Right atrium auricular region (tissue), 2 donors: ENCODE results near the gene PRKCH. TPM values are rescaled to one million over a fixed set of nuclear protein-coding genes. Genes with fewer than 3 reads are reported as not detected.

ENCODE experiments used
- DNase-seq: peaks from one replicate; pipeline ENCODE4 v3.0.0-alpha.2; 2019; ENCODE audit warnings: low spot score
- H3K27ac ChIP-seq, 2 donors: fragments of 200-600 bp; sonication (generic); 1 replicate in 1 of 2; 2 replicates in 1 of 2; pipeline ENCODE4 v1.5.1; 2016 to 2019
- H3K27me3 ChIP-seq, 2 donors: fragments of 200-600 bp; sonication (generic); one replicate each; pipeline versions ENCODE4 v1.5.1 to v1.6.0; 2017 to 2019
- H3K36me3 ChIP-seq: fragments of 200-600 bp; sonication (generic); one replicate; pipeline ENCODE4 v1.5.1; 2016
- H3K4me1 ChIP-seq, 2 donors: fragments of 200-600 bp; sonication (generic); one replicate each; pipeline versions ENCODE4 v1.5.1 to v1.6.0; 2017 to 2019
- H3K4me3 ChIP-seq, 2 donors: fragments of 200-600 bp; sonication (generic); 1 replicate in 1 of 2; 2 replicates in 1 of 2; pipeline ENCODE4 v1.5.1; 2017 to 2019; ENCODE audit warnings: mild to moderate bottlenecking in 1 of 2, moderate library complexity in 1 of 2
- H3K9me3 ChIP-seq, 2 donors: fragments of 200-600 bp; sonication (generic); one replicate each; pipeline ENCODE4 v1.5.1; 2019
- CTCF ChIP-seq, 2 donors: fragments of 200-600 bp; sonication (generic); IDR thresholded peaks; one replicate each; pipeline ENCODE4 v1.5.1; 2019; ENCODE audit warnings: antibody characterized with exemption in 2 of 2
- total RNA-seq, 2 donors: library from RNA; depleted of rRNA; stranded (reverse); fragments of >200 nt; gene quantifications; one replicate each; pipeline ENCODE4 v1.1.0, GENCODE V29; 2016

PRKCH gene
- total RNA-seq, 2 donors from 2014 or later, result 24.9 to 40.3 TPM

- H3K27ac ChIP-seq, result no peak overlapping the region
- no peak for TF ChIP-seq CTCF (IDR thresholded peaks at IDR 0.05)
- H3K36me3 ChIP-seq, result no peaks in the 10 kb centered on the region
- H3K4me1 ChIP-seq, result peaks cover 0 to 9% of the 10 kb centered on the region in 2 donors
- H3K27me3 ChIP-seq, result no peaks in the 10 kb centered on the region
- no peak overlapping the region for H3K4me3 ChIP-seq
- no peaks in the 10 kb centered on the region for H3K9me3 ChIP-seq
- DNase-seq, result no peak
These were observed 36.0 kb upstream of the PRKCH start for GRCh38 chr14:61285364-61285763.

GRCh38 chr14:61287196-61287595 is 34.2 kb upstream of the PRKCH start:
- no peaks in the 10 kb centered on the region for H3K4me1 ChIP-seq
- H3K4me3 ChIP-seq, result no peak overlapping the region
- no peak for DNase-seq
- no peaks in the 10 kb centered on the region for H3K36me3 ChIP-seq
- H3K9me3 ChIP-seq, result no peaks in the 10 kb centered on the region
- no peak for TF ChIP-seq CTCF (IDR thresholded peaks at IDR 0.05)
- H3K27ac ChIP-seq, result no peak overlapping the region
- H3K27me3 ChIP-seq, result no peaks in the 10 kb centered on the region

GRCh38 chr14:61288228-61288627 is 33.2 kb upstream of the PRKCH start:
- no peak for DNase-seq
- Histone ChIP-seq H3K27ac (no peak overlapping the region), H3K4me1 (no peaks in the 10 kb centered on the region), H3K36me3 (no peaks in the 10 kb centered on the region), H3K9me3 (no peaks in the 10 kb centered on the region), H3K4me3 (no peak overlapping the region), H3K27me3 (no peaks in the 10 kb centered on the region)
- TF ChIP-seq CTCF (IDR thresholded peaks at IDR 0.05), result no peak

GRCh38 chr14:61288720-61289119 is 32.7 kb upstream of the PRKCH start:
- Histone ChIP-seq H3K4me1 (no peaks in the 10 kb centered on the region), H3K36me3 (no peaks in the 10 kb centered on the region), H3K9me3 (no peaks in the 10 kb centered on the region), H3K27me3 (no peaks in the 10 kb centered on the region), H3K4me3 (no peak overlapping the region), H3K27ac (no peak overlapping the region)
- no peak for TF ChIP-seq CTCF (IDR thresholded peaks at IDR 0.05)
- no peak for DNase-seq

- H3K27me3 ChIP-seq, result no peaks in the 10 kb centered on the region
- no peak overlapping the region for H3K4me3 ChIP-seq
- no peaks in the 10 kb centered on the region for H3K9me3 ChIP-seq
- no peak for DNase-seq
- H3K36me3 ChIP-seq, result no peaks in the 10 kb centered on the region
- TF ChIP-seq CTCF (IDR thresholded peaks at IDR 0.05), result no peak
- no peaks in the 10 kb centered on the region for H3K4me1 ChIP-seq
- no peak overlapping the region for H3K27ac ChIP-seq
These were observed 30.7 kb upstream of the PRKCH start for GRCh38 chr14:61290701-61291100.

- no peaks in the 10 kb centered on the region for H3K36me3 ChIP-seq
- no peak overlapping the region for H3K27ac ChIP-seq
- H3K4me3 ChIP-seq, result no peak overlapping the region
- no peaks in the 10 kb centered on the region for H3K27me3 ChIP-seq
- H3K4me1 ChIP-seq, result peaks cover 0 to 4% of the 10 kb centered on the region in 2 donors
- no peaks in the 10 kb centered on the region for H3K9me3 ChIP-seq
- DNase-seq, result no peak
- TF ChIP-seq CTCF (IDR thresholded peaks at IDR 0.05), result no peak
These were observed 25.2 kb upstream of the PRKCH start for GRCh38 chr14:61296151-61296550.
